ENCODE results near the gene RASAL2. TPM values are rescaled to one million over a fixed set of nuclear protein-coding genes. Genes with fewer than 3 reads are reported as not detected.

RASAL2 gene
- total RNA-seq, 1 donor from 2014 or later: 7.7 TPM

DNA sequence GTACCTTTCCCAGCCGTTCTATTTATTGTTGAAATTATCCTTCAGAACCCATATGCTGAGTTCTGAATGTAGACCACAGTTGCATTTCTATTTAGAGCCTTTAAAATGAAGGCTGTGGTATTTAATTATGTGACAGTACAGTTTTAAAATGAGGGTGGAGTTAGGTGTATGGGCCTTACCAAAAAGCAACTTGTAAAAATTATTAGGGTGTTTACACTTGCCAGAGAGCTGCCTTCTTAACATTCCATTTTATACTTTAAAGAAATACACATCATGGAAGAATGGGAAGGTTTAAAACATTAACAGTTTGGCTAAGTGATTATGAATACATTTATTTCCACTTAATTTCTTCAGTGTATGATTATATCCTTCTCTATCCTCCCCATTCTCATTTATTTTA, 75.7 kb downstream of the RASAL2 start:
- TF ChIP-seq, protein P1, sequence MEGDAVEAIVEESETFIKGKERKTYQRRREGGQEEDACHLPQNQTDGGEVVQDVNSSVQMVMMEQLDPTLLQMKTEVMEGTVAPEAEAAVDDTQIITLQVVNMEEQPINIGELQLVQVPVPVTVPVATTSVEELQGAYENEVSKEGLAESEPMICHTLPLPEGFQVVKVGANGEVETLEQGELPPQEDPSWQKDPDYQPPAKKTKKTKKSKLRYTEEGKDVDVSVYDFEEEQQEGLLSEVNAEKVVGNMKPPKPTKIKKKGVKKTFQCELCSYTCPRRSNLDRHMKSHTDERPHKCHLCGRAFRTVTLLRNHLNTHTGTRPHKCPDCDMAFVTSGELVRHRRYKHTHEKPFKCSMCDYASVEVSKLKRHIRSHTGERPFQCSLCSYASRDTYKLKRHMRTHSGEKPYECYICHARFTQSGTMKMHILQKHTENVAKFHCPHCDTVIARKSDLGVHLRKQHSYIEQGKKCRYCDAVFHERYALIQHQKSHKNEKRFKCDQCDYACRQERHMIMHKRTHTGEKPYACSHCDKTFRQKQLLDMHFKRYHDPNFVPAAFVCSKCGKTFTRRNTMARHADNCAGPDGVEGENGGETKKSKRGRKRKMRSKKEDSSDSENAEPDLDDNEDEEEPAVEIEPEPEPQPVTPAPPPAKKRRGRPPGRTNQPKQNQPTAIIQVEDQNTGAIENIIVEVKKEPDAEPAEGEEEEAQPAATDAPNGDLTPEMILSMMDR (conservative IDR thresholded peaks at IDR 0.05; ENCODE audit: low read depth, low read length): no peak
- no peak overlapping the region for H3K4me3 ChIP-seq (ENCODE audit: low read depth, low read length)
- no peak for DNase-seq (ENCODE audit: low read depth)

- TF ChIP-seq, protein P1 (conservative IDR thresholded peaks at IDR 0.05; ENCODE audit: low read depth, low read length): no peak
- no peak for DNase-seq (ENCODE audit: low read depth)
- H3K4me3 ChIP-seq (ENCODE audit: low read depth, low read length): no peak overlapping the region
These were observed 79.0 kb downstream of the RASAL2 start for GRCh38 chr1:178172939-178173338.

DNA sequence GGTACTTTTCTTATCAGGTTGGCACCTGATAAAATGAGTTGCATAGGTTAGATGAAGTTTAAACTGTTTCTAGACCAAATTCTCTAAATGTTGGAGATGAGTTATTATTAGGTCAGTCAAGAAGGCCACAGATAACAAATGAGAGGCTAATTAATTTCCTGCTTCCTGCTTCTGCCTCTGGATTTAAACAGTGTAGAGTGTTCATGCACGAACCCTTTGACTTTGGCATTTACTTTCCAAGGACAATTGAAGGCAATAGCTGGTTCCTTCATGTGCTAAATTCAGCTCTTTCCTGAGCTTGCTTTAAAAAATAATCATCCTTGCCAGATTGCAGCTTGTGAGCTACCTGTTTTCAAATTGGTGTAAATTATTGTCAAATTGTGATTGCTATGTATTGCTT, 80.6 kb downstream of the RASAL2 start:
- no peak for DNase-seq (ENCODE audit: low read depth)
- TF ChIP-seq, protein P1 (conservative IDR thresholded peaks at IDR 0.05; ENCODE audit: low read depth, low read length): no peak
- no peak overlapping the region for H3K4me3 ChIP-seq (ENCODE audit: low read depth, low read length)

- DNase-seq (ENCODE audit: low read depth): no peak
- H3K4me3 ChIP-seq (ENCODE audit: low read depth, low read length): no peak overlapping the region
- TF ChIP-seq, protein P1 (conservative IDR thresholded peaks at IDR 0.05; ENCODE audit: low read depth, low read length): no peak
These were observed 86.5 kb downstream of the RASAL2 start for GRCh38 chr1:178180405-178180804.

GRCh38 chr1:178183796-178184195, 89.9 kb downstream of the RASAL2 start:
- TF ChIP-seq, protein P1 (conservative IDR thresholded peaks at IDR 0.05; ENCODE audit: low read depth, low read length): no peak
- H3K4me3 ChIP-seq (ENCODE audit: low read depth, low read length): no peak overlapping the region
- DNase-seq (ENCODE audit: low read depth): no peak

DNA sequence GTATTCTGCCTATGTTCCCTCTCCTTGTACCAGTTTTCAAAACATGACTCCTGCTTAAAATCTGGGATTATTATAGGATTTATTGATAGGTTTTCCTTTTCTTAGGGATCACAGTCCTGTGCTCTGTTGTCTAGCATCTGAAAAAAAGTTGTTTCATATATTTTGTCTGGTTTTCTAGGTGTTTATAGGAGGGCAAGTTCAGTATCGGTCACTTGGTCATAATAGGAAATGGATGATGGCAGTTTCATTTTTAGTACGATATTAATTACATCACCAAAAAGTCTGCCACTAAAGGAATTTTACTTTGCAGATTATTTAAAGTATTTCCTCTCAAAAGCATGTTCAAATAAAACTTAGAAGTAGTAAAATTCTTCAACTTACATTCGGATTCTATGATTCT, 94.4 kb downstream of the RASAL2 start:
- TF ChIP-seq, protein P1 (conservative IDR thresholded peaks at IDR 0.05; ENCODE audit: low read depth, low read length): no peak
- H3K4me3 ChIP-seq (ENCODE audit: low read depth, low read length): no peak overlapping the region
- no peak for DNase-seq (ENCODE audit: low read depth)

- DNase-seq (ENCODE audit: low read depth): no peak
- TF ChIP-seq, protein P1 (conservative IDR thresholded peaks at IDR 0.05; ENCODE audit: low read depth, low read length): peak; percentile 78
- no peak overlapping the region for H3K4me3 ChIP-seq (ENCODE audit: low read depth, low read length)
These were observed 95.9 kb downstream of the RASAL2 start for GRCh38 chr1:178189814-178190213.

Data from epithelial cell of proximal tubule (primary cell).